ENCODE measurements around the gene CRIM1.

CRIM1 gene

GRCh38 chr2:36582951-36583350 lies 227.4 kb downstream of the CRIM1 start:
- no peaks in the 10 kb centered on the region for H3K9me3 ChIP-seq (ENCODE audit: control insufficient read depth, low read depth, low read length)
- H3K9ac ChIP-seq (ENCODE audit: low read length): no peak overlapping the region
- no peaks in the 10 kb centered on the region for H3K27me3 ChIP-seq (ENCODE audit: control insufficient read depth, insufficient read depth, low read length)
- no peak overlapping the region for H3K4me3 ChIP-seq (ENCODE audit: low read length)
- peaks cover 44% of the 10 kb centered on the region for H3K36me3 ChIP-seq (ENCODE audit: control insufficient read depth, low read depth, low read length)
- H3K27ac ChIP-seq (ENCODE audit: low read length): no peak overlapping the region
- H3K4me1 ChIP-seq (ENCODE audit: control insufficient read depth, low read depth, low read length): no peaks in the 10 kb centered on the region

- no peaks in the 10 kb centered on the region for H3K4me1 ChIP-seq (ENCODE audit: control insufficient read depth, low read depth, low read length)
- H3K36me3 ChIP-seq (ENCODE audit: control insufficient read depth, low read depth, low read length): peaks cover 35% of the 10 kb centered on the region
- H3K27me3 ChIP-seq (ENCODE audit: control insufficient read depth, insufficient read depth, low read length): no peaks in the 10 kb centered on the region
- H3K27ac ChIP-seq (ENCODE audit: low read length): no peak overlapping the region
- no peak overlapping the region for H3K9ac ChIP-seq (ENCODE audit: low read length)
- no peaks in the 10 kb centered on the region for H3K9me3 ChIP-seq (ENCODE audit: control insufficient read depth, low read depth, low read length)
- no peak overlapping the region for H3K4me3 ChIP-seq (ENCODE audit: low read length)
These were observed 228.7 kb downstream of the CRIM1 start for GRCh38 chr2:36584148-36584794.

GRCh38 chr2:36586672-36587071 lies 231.1 kb downstream of the CRIM1 start:
- H3K27ac ChIP-seq (ENCODE audit: low read length): no peak overlapping the region

GRCh38 chr2:36587101-36587500 lies 231.5 kb downstream of the CRIM1 start:
- Histone ChIP-seq H3K27me3 (ENCODE audit: control insufficient read depth, insufficient read depth, low read length) (no peaks in the 10 kb centered on the region), H3K36me3 (ENCODE audit: control insufficient read depth, low read depth, low read length) (peaks cover 21% of the 10 kb centered on the region)

More at GRCh38 chr2:36586672-36587071, 231.1 kb downstream of the CRIM1 start:
- Histone ChIP-seq H3K36me3 (ENCODE audit: control insufficient read depth, low read depth, low read length) (peaks cover 21% of the 10 kb centered on the region), H3K27me3 (ENCODE audit: control insufficient read depth, insufficient read depth, low read length) (no peaks in the 10 kb centered on the region), H3K9ac (ENCODE audit: low read length) (no peak overlapping the region), H3K9me3 (ENCODE audit: control insufficient read depth, low read depth, low read length) (no peaks in the 10 kb centered on the region), H3K4me3 (ENCODE audit: low read length) (no peak overlapping the region), H3K4me1 (ENCODE audit: control insufficient read depth, low read depth, low read length) (no peaks in the 10 kb centered on the region)

GRCh38 chr2:36587556-36587955 lies 232.0 kb downstream of the CRIM1 start:
- H3K36me3 ChIP-seq (ENCODE audit: control insufficient read depth, low read depth, low read length): peaks cover 21% of the 10 kb centered on the region
- H3K9ac ChIP-seq (ENCODE audit: low read length): no peak overlapping the region
- no peaks in the 10 kb centered on the region for H3K4me1 ChIP-seq (ENCODE audit: control insufficient read depth, low read depth, low read length)
- no peak overlapping the region for H3K4me3 ChIP-seq (ENCODE audit: low read length)
- H3K27ac ChIP-seq (ENCODE audit: low read length): no peak overlapping the region
- no peaks in the 10 kb centered on the region for H3K27me3 ChIP-seq (ENCODE audit: control insufficient read depth, insufficient read depth, low read length)
- no peaks in the 10 kb centered on the region for H3K9me3 ChIP-seq (ENCODE audit: control insufficient read depth, low read depth, low read length)

More at GRCh38 chr2:36587101-36587500, 231.5 kb downstream of the CRIM1 start:
- Histone ChIP-seq H3K27ac (ENCODE audit: low read length) (no peak overlapping the region), H3K4me1 (ENCODE audit: control insufficient read depth, low read depth, low read length) (no peaks in the 10 kb centered on the region), H3K9ac (ENCODE audit: low read length) (no peak overlapping the region), H3K4me3 (ENCODE audit: low read length) (no peak overlapping the region), H3K9me3 (ENCODE audit: control insufficient read depth, low read depth, low read length) (no peaks in the 10 kb centered on the region)

GRCh38 chr2:36589230-36589630 lies 233.7 kb downstream of the CRIM1 start:
- Histone ChIP-seq H3K27ac (ENCODE audit: low read length) (no peak overlapping the region), H3K9me3 (ENCODE audit: control insufficient read depth, low read depth, low read length) (no peaks in the 10 kb centered on the region), H3K36me3 (ENCODE audit: control insufficient read depth, low read depth, low read length) (peaks cover 16% of the 10 kb centered on the region)

GRCh38 chr2:36594849-36595248 lies 239.3 kb downstream of the CRIM1 start:
- H3K9ac ChIP-seq (ENCODE audit: low read length): no peak overlapping the region
- H3K27ac ChIP-seq (ENCODE audit: low read length): no peak overlapping the region
- no peaks in the 10 kb centered on the region for H3K9me3 ChIP-seq (ENCODE audit: control insufficient read depth, low read depth, low read length)
- peaks cover 4% of the 10 kb centered on the region for H3K4me1 ChIP-seq (ENCODE audit: control insufficient read depth, low read depth, low read length)
- H3K36me3 ChIP-seq (ENCODE audit: control insufficient read depth, low read depth, low read length): peaks cover under 1% of the 10 kb centered on the region
- peaks cover 34% of the 10 kb centered on the region for H3K27me3 ChIP-seq (ENCODE audit: control insufficient read depth, insufficient read depth, low read length)
- H3K4me3 ChIP-seq (ENCODE audit: low read length): no peak overlapping the region

More at GRCh38 chr2:36589230-36589630, 233.7 kb downstream of the CRIM1 start:
- no peak overlapping the region for H3K9ac ChIP-seq (ENCODE audit: low read length)
- H3K27me3 ChIP-seq (ENCODE audit: control insufficient read depth, insufficient read depth, low read length): no peaks in the 10 kb centered on the region
- H3K4me1 ChIP-seq (ENCODE audit: control insufficient read depth, low read depth, low read length): no peaks in the 10 kb centered on the region
- no peak overlapping the region for H3K4me3 ChIP-seq (ENCODE audit: low read length)

GRCh38 chr2:36596397-36596796 lies 240.8 kb downstream of the CRIM1 start:
- no peaks in the 10 kb centered on the region for H3K9me3 ChIP-seq (ENCODE audit: control insufficient read depth, low read depth, low read length)
- no peak overlapping the region for H3K9ac ChIP-seq (ENCODE audit: low read length)
- H3K36me3 ChIP-seq (ENCODE audit: control insufficient read depth, low read depth, low read length): no peaks in the 10 kb centered on the region
- no peak overlapping the region for H3K4me3 ChIP-seq (ENCODE audit: low read length)
- peaks cover 4% of the 10 kb centered on the region for H3K4me1 ChIP-seq (ENCODE audit: control insufficient read depth, low read depth, low read length)
- peaks cover 34% of the 10 kb centered on the region for H3K27me3 ChIP-seq (ENCODE audit: control insufficient read depth, insufficient read depth, low read length)
- H3K27ac ChIP-seq (ENCODE audit: low read length): no peak overlapping the region

- H3K27ac ChIP-seq (ENCODE audit: low read length): no peak overlapping the region
- peaks cover 4% of the 10 kb centered on the region for H3K4me1 ChIP-seq (ENCODE audit: control insufficient read depth, low read depth, low read length)
- no peaks in the 10 kb centered on the region for H3K9me3 ChIP-seq (ENCODE audit: control insufficient read depth, low read depth, low read length)
- peaks cover 34% of the 10 kb centered on the region for H3K27me3 ChIP-seq (ENCODE audit: control insufficient read depth, insufficient read depth, low read length)
- H3K9ac ChIP-seq (ENCODE audit: low read length): peak overlapping the region; percentile 37
- H3K36me3 ChIP-seq (ENCODE audit: control insufficient read depth, low read depth, low read length): no peaks in the 10 kb centered on the region
- H3K4me3 ChIP-seq (ENCODE audit: low read length): peak overlapping the region; percentile 73
These were observed 241.5 kb downstream of the CRIM1 start for GRCh38 chr2:36597003-36597531.

GRCh38 chr2:36597532-36598377 lies 242.2 kb downstream of the CRIM1 start, which contains the start of gene FEZ2:
FEZ2 (minus strand) TSS chr2:36598168; CDS start chr2:36598142, 26 bp downstream.
- no peaks in the 10 kb centered on the region for H3K9me3 ChIP-seq (ENCODE audit: control insufficient read depth, low read depth, low read length)
- no peak within 1 kb of the TSS for H3K27ac ChIP-seq (ENCODE audit: low read length)
- no peaks in the 10 kb centered on the region for H3K36me3 ChIP-seq (ENCODE audit: control insufficient read depth, low read depth, low read length)
- peaks cover 34% of the 10 kb centered on the region for H3K27me3 ChIP-seq (ENCODE audit: control insufficient read depth, insufficient read depth, low read length)
- H3K9ac ChIP-seq (ENCODE audit: low read length): peak within 1 kb of the TSS; percentile 37
- peak within 1 kb of the TSS; percentile 73 for H3K4me3 ChIP-seq (ENCODE audit: low read length)
- H3K4me1 ChIP-seq (ENCODE audit: control insufficient read depth, low read depth, low read length): peaks cover 4% of the 10 kb centered on the region

Measured in iPS-18a (cell line).